H1 (cell line): Measurements from ENCODE around the gene DGKH. TPM values are rescaled to one million over a fixed set of nuclear protein-coding genes. Genes with fewer than 3 reads are reported as not detected.

Experiments used
- CTCF ChIA-PET: fragments of 300-600 bp; sonication (Branson Sonifier 250); formaldehyde crosslinking; loops from one replicate; lab custom pipeline; 2021; ENCODE audit not compliant: partially characterized antibody; lab: Charles Lee
- POLR2A ChIA-PET: fragments of 300-600 bp; sonication (Branson Sonifier 250); formaldehyde crosslinking; loops from one replicate; lab custom pipeline; 2021; ENCODE audit warnings: inconsistent platforms; ENCODE audit not compliant: partially characterized antibody; lab: Charles Lee
- DNase-seq, 2 experiments: peaks; one replicate each; pipeline versions ENCODE4 v3.0.0 to v3.0.0-alpha.2; 2010 to 2022; ENCODE audit warnings: low spot score in 2 of 2, low read depth in 1 of 2, mixed read lengths in 1 of 2
- FAIRE-seq: peaks from 2 replicates; lab custom pipeline; 2011; peaks lifted over from hg19 to GRCh38; lab: Jason Lieb, UNC
- H2AFZ ChIP-seq: 2 replicates; pipeline ENCODE4 v1.8.1; 2012; ENCODE audit warnings: low read length, inconsistent platforms
- H2AK5ac ChIP-seq: 2 replicates; pipeline ENCODE4 v1.6.1; 2013; ENCODE audit warnings: low read depth, low read length
- H2BK120ac ChIP-seq: replicated peaks from 2 replicates; pipeline ENCODE3; 2013; ENCODE audit warnings: low read depth, low read length, inconsistent platforms
- H2BK12ac ChIP-seq: 2 replicates; pipeline ENCODE4 v1.6.1; 2013; ENCODE audit warnings: low read depth, low read length
- H2BK15ac ChIP-seq: 2 replicates; pipeline ENCODE4 v1.6.1; 2013; ENCODE audit warnings: low read length
- H2BK20ac ChIP-seq: 2 replicates; pipeline ENCODE4 v1.6.1; 2013; ENCODE audit warnings: low read length
- H2BK5ac ChIP-seq: 2 replicates; pipeline ENCODE4 v1.6.1; 2013; ENCODE audit warnings: low read depth, low read length
- H3K14ac ChIP-seq: 2 replicates; pipeline ENCODE4 v1.6.1; 2013; ENCODE audit warnings: inconsistent platforms; ENCODE audit not compliant: insufficient read length
- H3K18ac ChIP-seq: 2 replicates; pipeline ENCODE4 v1.6.1; 2013; ENCODE audit warnings: low read length; ENCODE audit errors: extremely low read depth
- H3K23ac ChIP-seq: 2 replicates; pipeline ENCODE4 v1.6.1; 2013; ENCODE audit warnings: inconsistent platforms; ENCODE audit not compliant: insufficient read length
- H3K23me2 ChIP-seq: 2 replicates; pipeline ENCODE4 v1.6.1; 2013; ENCODE audit warnings: low read depth, low read length
- H3K27ac ChIP-seq: 2 replicates; pipeline ENCODE4 v1.6.1; 2011; ENCODE audit warnings: low read depth, low read length, inconsistent platforms
- H3K27me3 ChIP-seq, 4 experiments: replicated peaks in 1 of 4; 1 replicate in 1 of 4; 2 replicates in 3 of 4; pipeline versions ENCODE4 v1.6.1 to v1.8.1; 2011 to 2013; ENCODE audit warnings: low read length in 3 of 4, mild to moderate bottlenecking in 3 of 4, inconsistent platforms in 2 of 4, mixed read lengths in 2 of 4, moderate library complexity in 1 of 4; ENCODE audit not compliant: control insufficient read depth in 3 of 4, insufficient read depth in 3 of 4; ENCODE audit errors: extremely low read depth in 1 of 4
- H3K36me3 ChIP-seq, 4 experiments: 2 replicates each; pipeline versions ENCODE4 v1.6.1 to v1.8.1; 2011 to 2013; ENCODE audit warnings: mild to moderate bottlenecking in 4 of 4, low read length in 3 of 4, moderate library complexity in 2 of 4, control low read depth in 1 of 4, inconsistent platforms in 1 of 4; ENCODE audit not compliant: insufficient read depth in 4 of 4, control insufficient read depth in 2 of 4
- H3K4ac ChIP-seq: replicated peaks from 2 replicates; pipeline ENCODE3; 2013; ENCODE audit warnings: low read length, low read depth, mixed read lengths, inconsistent platforms; ENCODE audit not compliant: insufficient read length
- H3K4me1 ChIP-seq, 4 experiments: replicated peaks in 1 of 4; 1 replicate in 1 of 4; 2 replicates in 3 of 4; pipeline versions ENCODE4 v1.6.1 to v1.8.1; 2011 to 2013; ENCODE audit warnings: low read length in 3 of 4, inconsistent platforms in 2 of 4, mixed read lengths in 1 of 4; ENCODE audit not compliant: insufficient read depth in 4 of 4, control insufficient read depth in 3 of 4
- H3K4me2 ChIP-seq, 2 experiments: 2 replicates each; pipeline versions ENCODE4 v1.6.1 to v1.8.1; 2011 to 2013; ENCODE audit warnings: low read depth in 2 of 2, low read length in 2 of 2, control low read depth in 1 of 2, inconsistent platforms in 1 of 2, mild to moderate bottlenecking in 1 of 2; ENCODE audit not compliant: insufficient read depth in 1 of 2
- H3K4me3 ChIP-seq, 4 experiments: fragments of 200-600, 300-600 bp in 1 of 4; sonication (generic), shearing (Covaris generic), sonication (Bioruptor Twin) in 1 of 4; 2 replicates each; pipeline versions ENCODE4 v1.5.1 to v1.8.1; 2011 to 2016; ENCODE audit warnings: low read length in 4 of 4, low read depth in 3 of 4, control low read depth in 2 of 4, inconsistent platforms in 2 of 4, mild to moderate bottlenecking in 2 of 4, mixed read lengths in 1 of 4, moderate library complexity in 1 of 4; ENCODE audit not compliant: insufficient read depth in 2 of 4; ENCODE audit errors: extremely low read depth in 1 of 4
- H3K56ac ChIP-seq: replicated peaks from 2 replicates; pipeline ENCODE3; 2013; ENCODE audit warnings: low read depth, mild to moderate bottlenecking, mixed read lengths, low read length, inconsistent platforms; ENCODE audit not compliant: insufficient read length
- H3K79me1 ChIP-seq: 2 replicates; pipeline ENCODE4 v1.6.1; 2013; ENCODE audit warnings: low read depth, low read length, control low read depth
- H3K79me2 ChIP-seq, 2 experiments: 2 replicates each; pipeline versions ENCODE4 v1.6.1 to v1.8.1; 2012 to 2013; ENCODE audit warnings: low read length in 2 of 2, mild to moderate bottlenecking in 2 of 2, inconsistent platforms in 1 of 2; ENCODE audit not compliant: insufficient read depth in 2 of 2, control insufficient read depth in 1 of 2
- H3K9ac ChIP-seq, 4 experiments: replicated peaks in 1 of 4; 1 replicate in 1 of 4; 2 replicates in 3 of 4; pipeline versions ENCODE4 v1.6.1 to v1.8.1; 2011 to 2013; ENCODE audit warnings: low read depth in 3 of 4, low read length in 3 of 4, control low read depth in 2 of 4, mild to moderate bottlenecking in 2 of 4, moderate library complexity in 2 of 4, inconsistent platforms in 1 of 4; ENCODE audit errors: extremely low read depth in 1 of 4
- H3K9me3 ChIP-seq, 2 experiments: 2 replicates each; pipeline versions ENCODE4 v1.6.1 to v1.8.1; 2012 to 2013; ENCODE audit warnings: mild to moderate bottlenecking in 2 of 2, moderate library complexity in 2 of 2, control low read depth in 1 of 2, inconsistent platforms in 1 of 2, low read depth in 1 of 2, low read length in 1 of 2, mixed read lengths in 1 of 2; ENCODE audit not compliant: insufficient read depth in 2 of 2
- H4K20me1 ChIP-seq, 2 experiments: replicated peaks in 1 of 2; 2 replicates each; pipeline versions ENCODE3 to v1.8.1; 2011 to 2013; ENCODE audit warnings: inconsistent platforms in 2 of 2, low read length in 2 of 2, mild to moderate bottlenecking in 1 of 2; ENCODE audit not compliant: insufficient read depth in 2 of 2, control insufficient read depth in 1 of 2
- H4K5ac ChIP-seq: 2 replicates; pipeline ENCODE4 v1.6.1; 2013; ENCODE audit warnings: low read length, low read depth, mixed read lengths, inconsistent platforms; ENCODE audit not compliant: insufficient read length
- H4K8ac ChIP-seq: 2 replicates; pipeline ENCODE4 v1.8.0; 2013; ENCODE audit warnings: mild to moderate bottlenecking, moderate library complexity, low read length, inconsistent platforms; ENCODE audit not compliant: insufficient read depth; ENCODE audit errors: extremely low read depth
- H4K91ac ChIP-seq: replicated peaks from 2 replicates; pipeline ENCODE3; 2013; ENCODE audit warnings: low read length, mixed read lengths, inconsistent platforms; ENCODE audit not compliant: insufficient read length
- HDAC2 ChIP-seq, 2 experiments: fragments of 300-600 bp in 1 of 2; sonication (generic) in 1 of 2; IDR thresholded peaks; 2 replicates each; pipeline ENCODE4 v1.6.1; 2011 to 2012; ENCODE audit warnings: low read depth in 2 of 2, low read length in 2 of 2, mild to moderate bottlenecking in 2 of 2, moderate library complexity in 2 of 2, borderline replicate concordance in 1 of 2, inconsistent platforms in 1 of 2
- POLR2A ChIP-seq, 2 experiments: IDR thresholded peaks; 1 replicate in 1 of 2; 2 replicates in 1 of 2; pipeline ENCODE4 v1.6.1; 2011; ENCODE audit warnings: low read depth in 2 of 2, low read length in 2 of 2, mild to moderate bottlenecking in 2 of 2; ENCODE audit errors: control extremely low read depth in 1 of 2
- SRF ChIP-seq: IDR thresholded peaks from 2 replicates; pipeline ENCODE4 v1.6.1; 2011; ENCODE audit warnings: mild to moderate bottlenecking, low read depth, low read length, moderate library complexity
- TEAD4 ChIP-seq: IDR thresholded peaks from 2 replicates; pipeline ENCODE4 v1.6.1; 2012; ENCODE audit warnings: low read depth, low read length, inconsistent platforms, mixed read lengths
- WGBS, 2 experiments: shearing (Covaris generic) in 1 of 2; methylation state at CpG; one replicate each; pipeline versions ENCODE4 v1.1.6 to v1.1.7; 2013 to 2015; ENCODE audit warnings: low lambda C conversion rate in 2 of 2, mixed read lengths in 2 of 2, inconsistent platforms in 1 of 2, low coverage in 1 of 2, missing lambda C conversion rate in 1 of 2; ENCODE audit not compliant: insufficient replicate concordance in 2 of 2, insufficient coverage in 1 of 2, insufficient read length in 1 of 2; ENCODE audit errors: extremely low coverage in 1 of 2, missing lambda C conversion rate in 1 of 2; 5-methylcytosine and 5-hydroxymethylcytosine counted together
- polyA plus RNA-seq, 7 experiments: library from polyadenylated mRNA; depleted of rRNA in 3 of 7; stranded (reverse) in 5 of 7; unstranded in 2 of 7; fragments of >200 nt in 5 of 7; fragments of 200-250 nt in 2 of 7; gene quantifications; 1 replicate in 5 of 7; 2 replicates in 1 of 7; 4 replicates in 1 of 7; pipeline versions ENCODE4 v1.2.1 to v1.2.3, GENCODE V29; 2011 to 2013; ENCODE audit warnings: missing spikeins in 2 of 7, mixed read lengths in 2 of 7
- total RNA-seq: library from RNA; stranded (reverse); fragmentation: NEBNext Ultra II Directional; extraction: Animal tissue kit (Norgen Biotek cat#: 25700); gene quantifications from 2 replicates; pipeline ENCODE4 v1.2.1, GENCODE V29; 2021
- TF ChIP-seq, protein P1 (sequence below): IDR thresholded peaks from 2 replicates; pipeline ENCODE4 v1.6.1; 2012; ENCODE audit warnings: inconsistent platforms

DGKH gene
- total and polyA plus RNA-seq, 2 of the 8 experiments (the other 6 are each of a cell fraction or from before 2014, with no cell fraction given), result 2.1 to 7.9 TPM

DNA sequence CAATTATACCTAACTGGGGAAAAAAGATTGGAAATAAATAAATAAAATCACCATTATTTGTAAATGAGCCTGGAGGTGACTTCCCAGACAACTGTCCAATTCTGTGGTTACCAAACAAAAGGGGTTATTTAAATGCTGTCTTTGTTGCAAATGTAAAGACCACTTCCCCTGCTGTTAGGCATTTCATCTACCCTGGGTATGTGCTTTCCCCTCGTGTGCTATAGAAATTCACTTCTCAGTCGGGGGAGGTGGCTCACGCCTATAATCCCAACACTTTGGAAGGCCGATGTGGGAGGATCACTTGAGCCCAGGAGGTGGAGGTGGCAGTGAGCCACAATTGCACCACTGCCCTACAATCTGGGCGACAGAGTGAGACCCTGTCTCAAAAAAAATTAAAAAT, 121.6 kb downstream of the DGKH start:
- CTCF ChIA-PET, result interaction anchor here (0.7 to 0.9 kb wide), 2 partner anchors 102 to 152 kb away, joined by 3 read pairs; partner anchors contain the start of gene AKAP11
- Histone ChIP-seq H3K4me1 (peaks cover 0 to 6% (median under 1%) of the 10 kb centered on the region in 4 experiments; a peak in 5 of 7 replicates), H3K36me3 (peaks cover 0 to 6% (median 0%) of the 10 kb centered on the region in 4 experiments; a peak in 1 of 8 replicates), H2BK120ac (no peak overlapping the region), H3K4ac (no peak overlapping the region), H3K18ac (no peak overlapping the region), H4K5ac (no peak overlapping the region), H2BK20ac (no peak overlapping the region), H4K91ac (no peak overlapping the region), H3K9ac (no peak overlapping the region), H4K8ac (no peak overlapping the region), H3K56ac (no peak overlapping the region), H3K14ac (no peak overlapping the region), H3K79me1 (no peaks in the 10 kb centered on the region), H3K4me2 (peak overlapping the region; percentile 34 to 47; a peak in 2 of 4 replicates), H2BK12ac (no peak overlapping the region), H2BK15ac (no peak overlapping the region), H3K4me3 (no peak overlapping the region), H3K9me3 (no peaks in the 10 kb centered on the region), H4K20me1 (no peaks in the 10 kb centered on the region), H3K79me2 (no peaks in the 10 kb centered on the region), H2BK5ac (no peak overlapping the region), H2AK5ac (no peak overlapping the region), H2AFZ (no peak overlapping the region), H3K23me2 (no peaks in the 10 kb centered on the region; the same call in 1 of the 2 replicates), H3K27ac (no peak overlapping the region), H3K23ac (no peak overlapping the region), H3K27me3 (peaks cover 1 to 17% (median 8%) of the 10 kb centered on the region in 4 experiments; a peak in 5 of 7 replicates)
- POLR2A ChIA-PET, result interaction anchor here (1.0 kb wide), 1 partner anchor 389 kb away, joined by 3 read pairs; no protein-coding TSS in a partner anchor
- WGBS, 2 experiments, result 4% methylated on average over 5 of the region's 5 CpGs; no CpG with 5 or more reads in 1 of the 2 experiments
- FAIRE-seq, result peak; percentile 94
- peak; percentile 57 to 59 for DNase-seq
- TF ChIP-seq, protein P1, sequence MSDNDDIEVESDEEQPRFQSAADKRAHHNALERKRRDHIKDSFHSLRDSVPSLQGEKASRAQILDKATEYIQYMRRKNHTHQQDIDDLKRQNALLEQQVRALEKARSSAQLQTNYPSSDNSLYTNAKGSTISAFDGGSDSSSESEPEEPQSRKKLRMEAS, result 0 out of 2 replicates have a peak, but pooled peaks have one; percentile 43
- peak; percentile 69 for TF ChIP-seq TEAD4
- no peak for TF ChIP-seq POLR2A (IDR thresholded peaks at IDR 0.05; ENCODE audit: control extremely low read depth in 1 of 2, low read depth in 2 of 2, low read length in 2 of 2)
- no peak for TF ChIP-seq SRF
- peak in 1 of 2 experiments; percentile 97; a peak in 1 of 4 replicates for TF ChIP-seq HDAC2 (IDR thresholded peaks at IDR 0.05; ENCODE audit: borderline replicate concordance in 1 of 2, low read depth in 2 of 2, low read length in 2 of 2)
